ENCODE results near the gene UNC13B.

DNA sequence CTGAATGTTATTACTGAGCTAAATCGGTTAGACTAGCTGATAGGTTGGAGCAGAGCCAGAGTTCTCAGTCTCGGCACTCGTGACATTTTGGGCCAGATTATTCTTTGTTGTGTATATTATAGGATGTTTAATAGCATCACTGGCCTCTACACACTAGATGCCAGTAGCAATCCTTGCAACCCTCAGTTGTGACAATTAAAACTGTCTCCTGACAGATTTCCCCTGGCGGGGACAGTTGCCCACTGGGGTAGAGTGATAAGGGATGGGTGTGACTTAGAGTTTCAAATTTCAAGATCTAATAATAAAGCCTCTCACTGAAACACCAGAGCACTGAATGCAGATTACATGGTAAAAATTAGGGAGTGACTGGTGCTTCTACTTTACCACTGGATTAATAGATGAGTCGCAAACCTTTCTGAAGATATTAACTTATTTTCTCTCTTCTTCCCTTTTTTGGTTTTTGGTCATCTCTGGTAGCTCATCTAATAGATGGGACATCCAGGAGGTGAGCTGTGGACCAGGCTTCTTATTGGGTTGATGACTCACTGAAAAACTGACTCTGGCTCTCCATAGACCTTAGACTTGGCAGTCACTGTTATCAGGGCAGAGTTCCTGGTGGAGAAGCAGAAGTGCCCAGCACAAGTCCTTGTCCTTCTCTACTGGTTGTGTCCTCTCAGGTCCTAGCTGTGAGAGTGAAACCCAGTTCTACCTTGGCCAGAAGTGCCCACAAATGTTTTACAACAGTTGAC lies 150.3 kb downstream of the UNC13B start:
- TF ChIP-seq POLR2A (IDR thresholded peaks at IDR 0.05; ENCODE audit: low read depth, low read length), result no peak
- TF ChIP-seq TAF1 (IDR thresholded peaks at IDR 0.05; ENCODE audit: borderline replicate concordance, low read depth, low read length), result no peak

Data from GM12892 (cell line).